H9 (cell line): ENCODE data around the gene AFF4. TPM values are rescaled to one million over a fixed set of nuclear protein-coding genes. Genes with fewer than 3 reads are reported as not detected.

Experiments used
- DNase-seq: peaks from one replicate; pipeline ENCODE4 v3.0.0-alpha.2; 2017
- H2AFZ ChIP-seq: one replicate; pipeline ENCODE4 v1.6.1; 2013; ENCODE audit warnings: mild to moderate bottlenecking, low read length, control low read depth, moderate library complexity
- H2AK5ac ChIP-seq: 2 replicates; pipeline ENCODE4 v1.6.1; 2013; ENCODE audit warnings: low read length, control low read depth, mixed read lengths; ENCODE audit not compliant: insufficient read length
- H2BK120ac ChIP-seq: one replicate; pipeline ENCODE4 v1.6.1; 2013; ENCODE audit warnings: low read depth, mild to moderate bottlenecking, low read length, control low read depth, inconsistent platforms; ENCODE audit not compliant: poor library complexity, severe bottlenecking
- H2BK12ac ChIP-seq: 2 replicates; pipeline ENCODE4 v1.6.1; 2013; ENCODE audit warnings: low read length, control low read depth, mixed read lengths, low read depth; ENCODE audit not compliant: insufficient read length
- H2BK15ac ChIP-seq: 2 replicates; pipeline ENCODE4 v1.6.1; 2013; ENCODE audit warnings: low read depth, low read length, control low read depth
- H2BK20ac ChIP-seq: one replicate; pipeline ENCODE4 v1.6.1; 2013; ENCODE audit warnings: low read depth, mild to moderate bottlenecking, low read length, control low read depth, inconsistent platforms; ENCODE audit not compliant: poor library complexity, severe bottlenecking
- H2BK5ac ChIP-seq: 2 replicates; pipeline ENCODE4 v1.6.1; 2013; ENCODE audit warnings: low read length, control low read depth, mixed read lengths; ENCODE audit not compliant: insufficient read length
- H3K14ac ChIP-seq: 2 replicates; pipeline ENCODE4 v1.6.1; 2013; ENCODE audit warnings: low read length, control low read depth; ENCODE audit not compliant: insufficient read depth
- H3K18ac ChIP-seq: 2 replicates; pipeline ENCODE4 v1.6.1; 2013; ENCODE audit warnings: low read depth, mild to moderate bottlenecking, mixed read lengths, low read length, control low read depth; ENCODE audit not compliant: insufficient read length
- H3K23ac ChIP-seq: 2 replicates; pipeline ENCODE4 v1.6.1; 2013; ENCODE audit warnings: low read length, control low read depth, mixed read lengths, low read depth; ENCODE audit not compliant: insufficient read length
- H3K23me2 ChIP-seq: 2 replicates; pipeline ENCODE4 v1.6.1; 2013; ENCODE audit warnings: low read depth, mild to moderate bottlenecking, mixed read lengths, low read length, control low read depth; ENCODE audit not compliant: insufficient read length, poor library complexity, severe bottlenecking
- H3K27ac ChIP-seq: 2 replicates; pipeline ENCODE4 v1.5.1; 2013; ENCODE audit warnings: low read length, control low read depth, mixed read lengths, low read depth; ENCODE audit not compliant: insufficient read length
- H3K27me3 ChIP-seq: 2 replicates; pipeline ENCODE4 v1.6.1; 2013; ENCODE audit warnings: low read length, control low read depth, inconsistent platforms; ENCODE audit not compliant: insufficient read depth
- H3K4ac ChIP-seq: 2 replicates; pipeline ENCODE4 v1.6.1; 2013; ENCODE audit warnings: low read depth, mild to moderate bottlenecking, control low read depth, inconsistent platforms, low read length, moderate library complexity
- H3K4me1 ChIP-seq: 2 replicates; pipeline ENCODE4 v1.6.1; 2013; ENCODE audit warnings: low read length, control low read depth, inconsistent platforms; ENCODE audit not compliant: insufficient read depth
- H3K4me2 ChIP-seq: 2 replicates; pipeline ENCODE4 v1.6.1; 2013; ENCODE audit warnings: low read length, control low read depth, mixed read lengths; ENCODE audit not compliant: insufficient read length, insufficient read depth
- H3K56ac ChIP-seq: 2 replicates; pipeline ENCODE4 v1.6.1; 2013; ENCODE audit warnings: low read depth, mild to moderate bottlenecking, mixed read lengths, low read length, control low read depth; ENCODE audit not compliant: insufficient read length
- H3K79me1 ChIP-seq: 2 replicates; pipeline ENCODE4 v1.6.1; 2013; ENCODE audit warnings: low read depth, mild to moderate bottlenecking, moderate library complexity, low read length, control low read depth, inconsistent platforms; ENCODE audit not compliant: insufficient read depth, poor library complexity, severe bottlenecking
- H3K79me2 ChIP-seq: 2 replicates; pipeline ENCODE4 v1.6.1; 2013; ENCODE audit warnings: low read length, control low read depth, inconsistent platforms; ENCODE audit not compliant: insufficient read depth
- H3K9ac ChIP-seq: 2 replicates; pipeline ENCODE4 v1.6.1; 2013; ENCODE audit warnings: low read length, control low read depth, mixed read lengths; ENCODE audit not compliant: insufficient read length; ENCODE audit errors: extremely low read depth
- H3K9me3 ChIP-seq: one replicate; pipeline ENCODE4 v1.6.1; 2013; ENCODE audit warnings: low read depth, low read length, inconsistent platforms; ENCODE audit not compliant: control insufficient read depth
- H3T11ph ChIP-seq: one replicate; pipeline ENCODE4 v1.6.1; 2013; ENCODE audit warnings: mild to moderate bottlenecking, low read length, control low read depth, inconsistent platforms
- H4K20me1 ChIP-seq: one replicate; pipeline ENCODE4 v1.6.1; 2013; ENCODE audit not compliant: control insufficient read depth, insufficient read length, insufficient read depth
- H4K5ac ChIP-seq: 2 replicates; pipeline ENCODE4 v1.6.1; 2013; ENCODE audit warnings: low read depth, mild to moderate bottlenecking, mixed read lengths, low read length, control low read depth; ENCODE audit not compliant: insufficient read length
- H4K8ac ChIP-seq: replicated peaks from 2 replicates; pipeline ENCODE4 v1.6.1; 2013; ENCODE audit warnings: low read length, control low read depth, mixed read lengths, low read depth; ENCODE audit not compliant: insufficient read length
- H4K91ac ChIP-seq: 2 replicates; pipeline ENCODE4 v1.6.1; 2013; ENCODE audit warnings: low read depth, mild to moderate bottlenecking, moderate library complexity, mixed read lengths, low read length, control low read depth; ENCODE audit not compliant: insufficient read length
- H3K27ac Mint-ChIP-seq, 3 experiments: 2 replicates in 2 of 3; 3 replicates in 1 of 3; pipeline ENCODE4 v1.8.0; 2020 to 2021; ENCODE audit warnings: mixed read lengths in 3 of 3, mild to moderate bottlenecking in 1 of 3, moderate library complexity in 1 of 3
- H3K27me3 Mint-ChIP-seq: 2 replicates; pipeline ENCODE4 v1.8.0; 2021; ENCODE audit warnings: low read depth, mild to moderate bottlenecking, moderate library complexity, mixed read lengths
- H3K36me3 Mint-ChIP-seq, 3 experiments: 2 replicates in 2 of 3; 3 replicates in 1 of 3; pipeline ENCODE4 v1.8.0; 2020 to 2021; ENCODE audit warnings: low read depth in 3 of 3, mixed read lengths in 3 of 3; ENCODE audit not compliant: insufficient read depth in 1 of 3
- H3K4me1 Mint-ChIP-seq, 2 experiments: 2 replicates each; pipeline ENCODE4 v1.8.0; 2020; ENCODE audit warnings: mixed read lengths in 2 of 2
- H3K4me3 Mint-ChIP-seq, 2 experiments: 2 replicates in 1 of 2; 3 replicates in 1 of 2; pipeline ENCODE4 v1.8.0; 2020 to 2021; ENCODE audit warnings: mild to moderate bottlenecking in 2 of 2, mixed read lengths in 2 of 2, moderate library complexity in 1 of 2
- H3K9me3 Mint-ChIP-seq, 2 experiments: 2 replicates in 1 of 2; 3 replicates in 1 of 2; pipeline ENCODE4 v1.8.0; 2020; ENCODE audit warnings: mild to moderate bottlenecking in 2 of 2, mixed read lengths in 2 of 2, moderate library complexity in 1 of 2
- CTCF ChIP-seq: fragments of 200-600 bp; sonication (generic); conservative IDR thresholded peaks from 3 replicates; pipeline ENCODE4 v1.8.0; 2021; ENCODE audit warnings: antibody characterized with exemption, mild to moderate bottlenecking
- WGBS: extraction: QIAGEN DNeasy Blood & Tissue Kit; methylation state at CpG from one replicate; pipeline ENCODE4 v1.1.7; 2013; ENCODE audit warnings: missing lambda C conversion rate, low lambda C conversion rate, mixed read lengths; ENCODE audit not compliant: insufficient read length; ENCODE audit errors: extremely low coverage; 5-methylcytosine and 5-hydroxymethylcytosine counted together
- total RNA-seq: library from RNA; stranded (reverse); gene quantifications from 2 replicates; pipeline ENCODE4 v1.2.1, GENCODE V29; 2021

The AFF4 gene
- total RNA-seq, 1 experiment from 2014 or later = 73.2 TPM

GRCh38 chr5:132841305-132841704, 122.1 kb downstream of the AFF4 start:
- DNase-seq = no peak
- Histone ChIP-seq H2AFZ (no peak overlapping the region), H3K79me1 (no peaks in the 10 kb centered on the region), H3K79me2 (no peaks in the 10 kb centered on the region), H4K5ac (no peak overlapping the region), H3K4ac (no peak overlapping the region), H4K8ac (no peak overlapping the region), H3K23ac (no peak overlapping the region), H3K23me2 (no peaks in the 10 kb centered on the region), H3K56ac (no peak overlapping the region), H2BK120ac (no peak overlapping the region), H3K4me1 (no peaks in the 10 kb centered on the region), H4K20me1 (no peaks in the 10 kb centered on the region), H3K14ac (no peak overlapping the region), H3K27ac (no peak overlapping the region), H2BK15ac (no peak overlapping the region), H3K9me3 (no peaks in the 10 kb centered on the region), H3K4me2 (no peak overlapping the region), H2BK12ac (no peak overlapping the region), H2AK5ac (no peak overlapping the region), H4K91ac (no peak overlapping the region), H3K27me3 (no peaks in the 10 kb centered on the region), H2BK5ac (no peak overlapping the region), H2BK20ac (no peak overlapping the region), H3K9ac (no peak overlapping the region), H3K18ac (no peak overlapping the region), H3T11ph (no peak overlapping the region)
- Mint-ChIP-seq H3K36me3 (no peaks in the 10 kb centered on the region), H3K4me1 (no peaks in the 10 kb centered on the region; a peak in 1 of 4 replicates), H3K4me3 (no peak overlapping the region), H3K27ac (no peak overlapping the region), H3K27me3 (peaks cover 2% of the 10 kb centered on the region), H3K9me3 (no peaks in the 10 kb centered on the region)
- TF ChIP-seq CTCF = no peak
- WGBS = no CpG with 5 or more reads among the region's 4 CpGs
